HG03135 (cell line): Measurements from ENCODE around the gene RND1.
"Not testable (repeated sequence)": the region's sequence is repeated elsewhere in the genome, so short reads cannot be mapped to it uniquely, and the experiment has no call there.

Experiments used
- ATAC-seq: cut with Tn5 transposase; IDR thresholded peaks from one replicate; pipeline ENCODE4 v1.9.1; 2021; ENCODE audit warnings: mild to moderate bottlenecking, moderate library complexity; ENCODE audit not compliant: unreplicated experiment

The RND1 gene

GRCh38 chr12:48869191-48869590, 3.5 kb upstream of the RND1 start:
- no peak for ATAC-seq

GRCh38 chr12:48868451-48868850, 2.8 kb upstream of the RND1 start:
- ATAC-seq, result no peak

- ATAC-seq, result peak; percentile 40
Observed at GRCh38 chr12:48866052-48866711, 512 bp upstream of the RND1 start.

- no peak for ATAC-seq
Observed at GRCh38 chr12:48863291-48863690, 2.4 kb downstream of the RND1 start.

- no peak for ATAC-seq
Observed at GRCh38 chr12:48862760-48863159, 2.9 kb downstream of the RND1 start.

- ATAC-seq, result no peak
Observed at GRCh38 chr12:48861111-48861510, 4.6 kb downstream of the RND1 start.

- not testable (repeated sequence) for ATAC-seq
Observed at GRCh38 chr12:48860236-48860635, 5.4 kb downstream of the RND1 start.

GRCh38 chr12:48859607-48860006, 6.1 kb downstream of the RND1 start:
- ATAC-seq, result no peak

- no peak for ATAC-seq
Observed at GRCh38 chr12:48858043-48858442, 7.6 kb downstream of the RND1 start.

- ATAC-seq, result no peak
Observed at GRCh38 chr12:48857278-48857994, 8.2 kb downstream of the RND1 start.

GRCh38 chr12:48856379-48856778, 9.3 kb downstream of the RND1 start:
- no peak for ATAC-seq

GRCh38 chr12:48854932-48855331, 10.7 kb downstream of the RND1 start:
- ATAC-seq, result not testable (repeated sequence)

GRCh38 chr12:48854488-48854887, 11.2 kb downstream of the RND1 start:
- no peak for ATAC-seq

- no peak for ATAC-seq
Observed at GRCh38 chr12:48852734-48853688, 12.7 kb downstream of the RND1 start.

GRCh38 chr12:48851883-48852733, 13.6 kb downstream of the RND1 start, which contains the start of gene DDX23:
TSS of gene DDX23 (minus strand) at chr12:48852163. CDS start at chr12:48845782, 6,381 bp downstream.
- ATAC-seq, result peak; percentile 97

- not testable (repeated sequence) for ATAC-seq
Observed at GRCh38 chr12:48842021-48842420, 23.6 kb downstream of the RND1 start.

GRCh38 chr12:48838048-48838447, 27.6 kb downstream of the RND1 start:
- no peak for ATAC-seq

GRCh38 chr12:48832321-48833060, 33.2 kb downstream of the RND1 start:
- no peak for ATAC-seq

GRCh38 chr12:48831257-48831656, 34.4 kb downstream of the RND1 start:
- ATAC-seq, result no peak
